Measurements from ENCODE around the gene BEND7.

Gene BEND7

GRCh38 chr10:13535346-13535745, 6.5 kb upstream of the BEND7 start:
- TF ChIP-seq, protein P1, sequence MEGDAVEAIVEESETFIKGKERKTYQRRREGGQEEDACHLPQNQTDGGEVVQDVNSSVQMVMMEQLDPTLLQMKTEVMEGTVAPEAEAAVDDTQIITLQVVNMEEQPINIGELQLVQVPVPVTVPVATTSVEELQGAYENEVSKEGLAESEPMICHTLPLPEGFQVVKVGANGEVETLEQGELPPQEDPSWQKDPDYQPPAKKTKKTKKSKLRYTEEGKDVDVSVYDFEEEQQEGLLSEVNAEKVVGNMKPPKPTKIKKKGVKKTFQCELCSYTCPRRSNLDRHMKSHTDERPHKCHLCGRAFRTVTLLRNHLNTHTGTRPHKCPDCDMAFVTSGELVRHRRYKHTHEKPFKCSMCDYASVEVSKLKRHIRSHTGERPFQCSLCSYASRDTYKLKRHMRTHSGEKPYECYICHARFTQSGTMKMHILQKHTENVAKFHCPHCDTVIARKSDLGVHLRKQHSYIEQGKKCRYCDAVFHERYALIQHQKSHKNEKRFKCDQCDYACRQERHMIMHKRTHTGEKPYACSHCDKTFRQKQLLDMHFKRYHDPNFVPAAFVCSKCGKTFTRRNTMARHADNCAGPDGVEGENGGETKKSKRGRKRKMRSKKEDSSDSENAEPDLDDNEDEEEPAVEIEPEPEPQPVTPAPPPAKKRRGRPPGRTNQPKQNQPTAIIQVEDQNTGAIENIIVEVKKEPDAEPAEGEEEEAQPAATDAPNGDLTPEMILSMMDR (IDR thresholded peaks at IDR 0.05; ENCODE audit: low read depth, low read length): no peak
- no peak for DNase-seq (ENCODE audit: extremely low read depth, low read depth)

DNA sequence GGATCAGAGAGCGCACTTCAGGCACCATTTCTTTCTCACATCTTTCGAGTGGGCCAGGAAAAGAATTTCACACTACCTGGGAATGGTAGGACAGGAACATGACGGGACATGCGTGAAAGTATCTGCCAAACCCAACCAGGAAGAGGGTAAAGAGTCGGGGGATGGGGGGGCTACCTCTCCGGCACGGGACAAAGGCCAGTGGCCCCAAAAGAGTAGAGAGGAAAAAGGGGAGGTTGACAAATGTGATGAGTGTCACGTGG, 830 bp upstream of the BEND7 start:
- DNase-seq (ENCODE audit: extremely low read depth, low read depth): no peak
- TF ChIP-seq, protein P1 (IDR thresholded peaks at IDR 0.05; ENCODE audit: low read depth, low read length): no peak

DNA sequence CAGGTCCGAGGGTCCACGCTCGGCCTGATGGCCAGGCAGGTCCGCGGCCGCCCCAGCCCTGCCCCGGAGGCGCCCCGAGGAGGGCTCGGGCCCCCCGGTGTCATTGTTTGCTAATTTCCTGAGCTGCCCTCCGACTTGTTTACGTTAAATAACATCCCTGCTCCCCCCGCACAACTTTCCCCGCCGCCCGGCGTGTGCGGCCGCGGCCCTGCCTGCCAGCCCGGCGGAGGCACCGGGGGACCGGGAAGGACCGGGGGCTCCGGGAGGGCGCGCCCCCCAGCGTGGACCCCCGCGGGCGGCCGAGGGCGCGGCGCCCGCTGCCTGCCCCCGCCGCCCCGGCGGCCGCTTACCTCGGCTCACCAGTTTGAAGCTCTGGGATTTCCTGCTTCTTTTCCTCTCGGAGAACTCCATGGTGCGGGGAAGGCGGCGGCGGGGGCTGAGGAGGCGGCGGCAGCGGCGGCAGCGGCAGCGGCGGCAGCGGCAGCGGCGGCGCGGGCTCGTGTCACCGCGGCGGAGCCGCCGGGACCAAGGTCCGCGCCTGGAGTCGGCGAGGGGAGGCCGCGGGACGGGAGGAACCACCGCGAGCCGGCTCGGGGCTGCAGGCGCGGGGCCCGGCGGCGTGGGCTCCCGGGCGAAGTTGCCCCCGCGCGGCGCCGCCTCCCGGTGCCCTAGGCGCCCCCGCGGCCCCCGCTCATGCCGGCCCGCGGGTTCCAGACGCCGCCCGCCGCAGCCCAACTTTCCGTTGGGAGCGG, 515 bp downstream of the BEND7 start:
- DNase-seq (ENCODE audit: extremely low read depth, low read depth): no peak
- TF ChIP-seq, protein P1 (IDR thresholded peaks at IDR 0.05; ENCODE audit: low read depth, low read length): no peak

GRCh38 chr10:13527864-13528122, 1.0 kb downstream of the BEND7 start:
- TF ChIP-seq, protein P1 (IDR thresholded peaks at IDR 0.05; ENCODE audit: low read depth, low read length): no peak
- DNase-seq (ENCODE audit: extremely low read depth, low read depth): no peak

GRCh38 chr10:13526948-13527863, 1.6 kb downstream of the BEND7 start:
- no peak for DNase-seq (ENCODE audit: extremely low read depth, low read depth)
- TF ChIP-seq, protein P1 (IDR thresholded peaks at IDR 0.05; ENCODE audit: low read depth, low read length): no peak

DNA sequence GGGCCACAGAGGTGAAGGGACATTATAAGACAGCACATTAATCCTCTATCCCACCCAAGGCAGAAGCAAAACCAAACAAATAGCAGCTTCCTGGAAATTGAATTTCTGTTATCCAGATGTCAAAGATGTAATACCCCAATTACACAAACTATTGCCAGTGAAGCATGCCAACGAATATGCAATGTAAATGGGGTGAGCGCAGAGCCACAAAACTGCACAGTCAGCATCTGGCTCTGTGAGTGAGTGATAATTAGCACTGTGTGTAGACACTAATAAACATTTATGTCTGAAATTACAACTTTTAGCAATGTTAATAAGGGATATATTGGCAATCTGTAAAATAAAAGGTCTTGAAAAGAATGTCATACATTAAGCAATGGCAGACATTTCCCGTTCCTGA, 3.2 kb downstream of the BEND7 start:
- no peak for DNase-seq (ENCODE audit: extremely low read depth, low read depth)
- TF ChIP-seq, protein P1 (IDR thresholded peaks at IDR 0.05; ENCODE audit: low read depth, low read length): no peak

DNA sequence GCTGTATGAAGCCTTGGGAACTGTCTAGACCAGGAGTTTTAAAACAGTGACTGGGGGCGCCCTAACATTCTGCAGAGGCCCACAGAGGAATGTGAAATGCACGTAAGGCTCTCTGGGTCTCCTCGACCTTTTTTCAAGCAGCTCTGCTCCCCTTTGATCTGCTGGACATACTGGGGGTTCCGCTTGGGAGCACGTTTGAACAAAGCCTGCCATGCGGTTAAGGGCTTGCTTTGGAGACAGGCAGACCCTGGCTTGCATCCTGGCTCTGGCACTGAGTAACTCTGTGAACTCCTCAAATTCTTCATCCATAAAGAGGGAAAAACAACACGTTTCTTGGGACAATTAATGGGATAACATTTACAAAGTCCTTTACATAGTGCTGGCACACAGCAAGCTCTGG, 7.8 kb downstream of the BEND7 start:
- no peak for DNase-seq (ENCODE audit: extremely low read depth, low read depth)
- TF ChIP-seq, protein P1 (IDR thresholded peaks at IDR 0.05; ENCODE audit: low read depth, low read length): no peak

Data from AG09319 (cell line).